ENCODE results near the gene HEXA.

The HEXA gene

GRCh38 chr15:72375501-72375845, 341 bp downstream of the HEXA start:
- no peak for DNase-seq

- no peak for DNase-seq
Observed at GRCh38 chr15:72372361-72372760, 3.5 kb downstream of the HEXA start.

DNA sequence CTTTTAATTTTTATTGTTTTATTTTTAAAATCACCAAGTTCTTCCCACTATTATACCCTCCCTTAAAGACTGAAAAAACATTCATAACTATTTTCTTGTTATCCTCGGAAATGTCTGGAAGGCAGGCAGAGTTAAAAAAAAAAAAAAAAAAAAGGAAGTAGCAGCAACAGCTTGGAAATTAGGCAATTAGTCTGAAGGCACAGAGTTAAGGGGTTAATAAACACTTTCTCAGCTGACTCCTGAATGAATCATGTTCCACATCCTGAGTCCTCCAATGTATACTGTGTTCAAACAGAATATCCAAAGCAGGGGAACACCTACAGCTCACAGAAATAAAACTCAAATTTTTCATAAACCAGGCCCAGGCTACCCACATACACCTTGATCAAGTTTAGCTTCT, 5.8 kb downstream of the HEXA start:
- DNase-seq = no peak

DNA sequence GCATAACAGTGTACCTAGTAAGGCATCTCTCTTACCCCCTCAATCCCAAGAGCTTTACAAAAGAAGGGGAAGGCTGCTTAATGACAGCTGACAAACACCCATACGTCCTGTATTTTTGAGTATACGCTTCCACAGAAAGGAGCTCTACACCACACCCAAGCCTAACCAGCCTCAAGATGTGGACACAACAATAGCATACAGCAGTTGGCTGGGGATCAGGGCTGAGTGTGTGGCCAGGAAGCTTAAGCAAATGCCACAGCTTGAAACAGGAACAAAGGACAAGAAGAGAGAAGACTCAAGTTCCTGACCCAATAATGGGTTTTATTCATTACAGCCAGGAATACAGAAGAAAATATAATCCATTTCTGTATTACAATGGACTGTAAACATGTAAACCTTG, 6.9 kb downstream of the HEXA start:
- no peak for DNase-seq

DNA sequence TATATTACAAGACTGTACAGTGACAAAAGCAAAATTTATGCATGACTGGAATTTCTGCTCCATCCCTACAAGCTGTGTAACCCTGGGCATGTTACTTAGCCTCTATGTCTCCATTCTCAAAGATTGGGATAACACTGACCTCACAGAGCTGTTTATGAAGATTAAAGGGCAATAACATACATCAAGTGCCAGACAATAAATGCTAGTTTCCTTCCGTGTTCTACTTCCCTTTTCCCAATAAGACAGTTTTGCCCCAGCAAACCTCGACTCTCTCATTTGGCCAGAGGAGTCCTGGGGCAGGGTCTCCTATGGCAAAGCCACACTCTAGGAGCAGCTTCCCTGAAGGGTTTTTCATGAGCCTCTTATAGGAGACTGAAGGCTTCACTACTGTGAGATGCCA, 7.5 kb downstream of the HEXA start:
- DNase-seq = no peak

DNA sequence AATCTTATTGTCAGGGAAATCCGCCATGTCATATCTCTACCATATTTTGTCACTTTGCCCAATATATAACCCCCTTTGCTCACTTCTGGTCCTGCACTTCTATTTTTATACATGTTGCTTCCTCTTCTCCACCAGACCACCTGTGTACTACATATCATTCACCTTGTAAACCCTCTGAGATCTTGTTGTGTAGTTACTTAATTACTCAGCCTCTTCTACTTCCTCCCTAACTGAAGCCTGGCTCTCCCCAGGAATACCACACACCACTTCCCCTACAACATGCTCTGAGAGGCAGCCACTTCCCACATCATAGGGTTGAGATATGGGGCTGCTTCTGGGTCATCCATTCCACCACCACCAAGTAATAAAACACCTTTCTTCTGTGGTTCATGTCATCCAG, 10.0 kb downstream of the HEXA start:
- DNase-seq = no peak

DNA sequence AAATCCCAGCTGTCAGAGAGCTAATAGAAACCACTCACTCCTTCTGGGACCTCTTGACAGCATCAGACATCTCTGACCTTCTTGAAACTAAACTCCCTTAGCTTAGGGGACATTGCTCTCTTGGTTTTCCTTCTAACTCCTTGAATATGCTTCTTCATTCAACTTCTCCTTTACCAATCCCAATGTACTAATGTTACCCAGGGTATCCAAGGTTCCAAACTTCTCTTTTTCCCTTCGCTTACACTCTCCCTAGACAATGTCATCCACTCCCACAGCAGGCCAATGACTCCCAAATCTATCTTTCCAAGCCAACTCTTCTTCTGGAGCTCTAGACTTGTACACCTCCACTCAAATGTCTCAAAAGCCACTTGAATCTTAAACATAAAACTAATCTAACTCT, 14.6 kb downstream of the HEXA start:
- no peak for DNase-seq

GRCh38 chr15:72358650-72359171, 17.1 kb downstream of the HEXA start:
- DNase-seq = peak; percentile 25

GRCh38 chr15:72358121-72358520, 17.7 kb downstream of the HEXA start:
- DNase-seq = no peak

DNA sequence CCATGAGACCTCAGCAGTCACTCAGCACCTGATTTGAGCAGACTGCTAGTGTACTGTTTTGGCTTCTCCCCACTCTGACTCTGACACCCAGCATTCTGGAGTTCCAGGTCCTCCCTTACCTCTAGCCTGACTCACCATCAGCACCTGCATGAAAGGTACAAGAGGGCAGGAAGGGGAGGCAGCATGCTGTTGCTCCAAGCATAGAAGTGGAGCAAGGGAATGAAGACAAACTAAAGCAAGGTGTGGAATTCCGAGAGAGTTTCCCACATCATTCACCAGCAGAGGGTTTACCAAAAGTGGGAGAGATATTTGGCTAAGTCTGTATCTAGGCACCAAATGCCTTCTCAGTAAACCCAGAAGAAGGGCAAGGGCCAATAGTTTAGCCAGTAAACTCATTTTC, 21.3 kb downstream of the HEXA start:
- DNase-seq = no peak

DNA sequence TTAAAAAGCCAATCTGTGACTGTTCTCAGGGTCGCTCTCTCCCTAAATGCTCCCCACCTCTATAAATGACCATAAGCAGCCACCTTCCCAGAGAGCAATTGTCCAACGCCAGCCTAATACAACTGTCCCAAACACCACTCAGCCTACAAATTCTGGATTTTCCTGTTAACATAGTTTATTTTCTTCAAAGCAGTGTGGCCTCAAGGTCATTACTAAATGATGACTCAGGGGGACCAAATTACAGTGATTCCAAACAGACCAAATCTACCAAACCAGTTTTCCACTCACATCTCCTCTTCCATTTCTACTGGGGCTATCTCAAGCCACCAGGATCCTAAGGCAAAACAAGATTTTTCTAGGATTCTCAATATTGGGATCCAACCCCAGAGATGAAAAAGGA, 22.5 kb downstream of the HEXA start:
- no peak for DNase-seq

DNA sequence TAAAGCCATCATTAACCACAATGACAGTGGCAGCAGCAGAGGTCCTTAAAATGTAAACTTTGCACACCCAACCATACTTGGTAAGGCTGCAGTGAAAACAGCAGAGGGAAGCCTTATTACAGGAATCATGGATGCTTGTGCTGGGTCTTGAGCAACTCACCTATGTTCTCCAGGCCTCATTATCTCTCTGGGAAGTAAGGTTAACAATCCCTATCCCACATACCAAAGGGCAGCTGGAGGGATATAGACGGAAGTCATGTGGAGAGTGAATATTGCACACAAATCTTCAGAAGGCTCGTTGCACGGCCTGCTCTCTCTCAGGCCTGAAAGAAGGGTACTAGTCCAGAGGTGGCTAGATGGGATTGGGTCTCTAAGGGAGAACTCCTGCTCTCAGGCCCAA, 30.0 kb downstream of the HEXA start:
- DNase-seq = no peak

- no peak for DNase-seq
Observed at GRCh38 chr15:72345280-72345679, 30.5 kb downstream of the HEXA start.

DNA sequence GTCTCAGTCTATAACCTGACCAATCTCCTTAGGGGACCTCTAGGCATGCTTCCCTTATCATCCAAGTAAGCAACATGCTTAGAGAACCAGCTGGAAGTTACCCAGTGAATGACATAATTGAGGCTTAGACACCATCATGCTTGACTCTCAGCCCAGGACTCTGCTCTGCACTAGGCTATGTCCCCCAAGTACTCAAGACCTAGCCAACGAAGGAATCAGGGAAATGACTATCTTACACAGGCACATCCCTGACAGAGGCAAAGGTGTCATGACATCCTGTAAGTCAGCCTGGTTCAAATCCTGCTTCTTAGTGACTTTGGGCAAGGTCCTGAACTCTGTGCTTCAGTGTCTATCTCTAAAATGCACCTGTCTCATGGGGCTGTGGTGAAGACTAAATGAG, 31.2 kb downstream of the HEXA start:
- no peak for DNase-seq

- DNase-seq = no peak
Observed at GRCh38 chr15:72342385-72342784, 33.4 kb downstream of the HEXA start.

GRCh38 chr15:72341361-72341760, 34.5 kb downstream of the HEXA start:
- peak; percentile 5 for DNase-seq

DNA sequence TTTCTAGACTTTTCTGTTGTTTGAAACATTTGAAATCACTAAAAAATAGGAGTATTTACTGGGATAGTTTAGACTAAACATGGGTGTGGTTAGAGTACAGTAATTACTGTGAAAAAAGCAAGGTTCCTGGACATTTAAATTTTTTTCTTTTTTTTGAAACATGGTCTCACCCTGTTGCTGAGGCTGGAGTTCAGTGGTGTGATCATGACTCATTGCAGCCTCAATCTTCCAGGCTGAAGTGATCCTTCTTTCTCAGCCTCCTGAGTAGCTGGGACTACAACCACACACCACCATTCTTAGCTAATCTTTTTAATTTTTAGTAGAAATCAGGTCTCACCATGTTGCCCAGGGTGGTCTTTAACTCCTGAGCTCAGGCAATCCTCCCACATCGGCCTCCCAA, 35.4 kb downstream of the HEXA start:
- no peak for DNase-seq

GRCh38 chr15:72339777-72340177, 36.0 kb downstream of the HEXA start:
- DNase-seq = peak; percentile 96

DNA sequence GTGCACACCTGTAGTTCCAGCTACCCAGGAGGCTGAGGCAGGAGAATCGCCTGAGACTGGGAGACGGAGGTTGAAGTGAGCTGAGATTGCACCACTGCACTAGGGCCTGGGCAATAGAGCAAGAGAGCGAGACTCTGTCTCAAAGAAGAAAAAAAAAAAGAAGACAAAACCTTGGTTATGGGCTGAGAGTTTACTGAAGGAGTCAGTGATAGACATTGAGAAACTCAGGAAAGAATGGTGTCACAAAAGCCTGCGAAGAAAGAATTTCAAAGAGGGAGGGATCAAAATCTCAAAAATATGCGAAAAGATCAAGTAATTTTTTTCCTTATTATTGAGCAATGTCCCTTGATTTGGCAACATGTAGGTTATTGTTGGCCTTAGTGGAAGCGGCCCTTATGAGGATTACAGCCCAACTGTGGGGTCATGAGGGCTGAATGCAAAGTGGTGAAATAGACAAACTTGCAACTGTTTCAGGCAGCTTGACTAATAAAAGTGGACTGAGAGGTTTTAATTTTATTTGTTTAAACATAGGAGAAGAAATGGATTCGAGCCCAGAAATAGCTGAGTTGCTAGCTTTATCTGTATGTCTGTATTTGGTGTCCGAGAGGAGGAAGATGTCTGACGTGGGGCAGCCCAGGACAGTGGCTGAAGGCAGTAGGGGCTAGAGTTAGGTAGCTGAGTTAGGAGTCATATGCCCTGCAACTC, 37.0 kb downstream of the HEXA start:
- peak; percentile 66 for DNase-seq

- DNase-seq = no peak
Observed at GRCh38 chr15:72338148-72338547, 37.7 kb downstream of the HEXA start.

GRCh38 chr15:72334842-72335241, 41.0 kb downstream of the HEXA start:
- DNase-seq = no peak

DNA sequence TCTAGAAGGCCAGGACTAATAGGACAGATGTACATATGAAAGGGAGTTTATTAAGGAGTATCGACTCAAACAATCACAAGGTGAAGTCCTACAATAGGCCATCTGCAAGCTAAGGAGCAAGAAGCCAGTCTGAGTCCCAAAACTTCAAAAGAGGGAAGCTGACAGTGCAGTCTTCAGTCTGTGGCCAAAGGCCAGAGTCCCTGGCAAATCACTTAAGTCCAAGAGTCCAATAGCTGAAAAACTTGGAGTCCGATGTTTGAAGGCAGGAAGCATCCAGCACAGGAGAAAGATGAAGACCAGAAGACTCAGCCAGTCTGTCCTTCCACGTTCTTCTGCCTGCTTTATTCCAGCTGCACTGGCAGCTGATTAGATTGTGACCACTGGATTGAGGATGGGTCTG, 44.8 kb downstream of the HEXA start:
- no peak for DNase-seq

DNA sequence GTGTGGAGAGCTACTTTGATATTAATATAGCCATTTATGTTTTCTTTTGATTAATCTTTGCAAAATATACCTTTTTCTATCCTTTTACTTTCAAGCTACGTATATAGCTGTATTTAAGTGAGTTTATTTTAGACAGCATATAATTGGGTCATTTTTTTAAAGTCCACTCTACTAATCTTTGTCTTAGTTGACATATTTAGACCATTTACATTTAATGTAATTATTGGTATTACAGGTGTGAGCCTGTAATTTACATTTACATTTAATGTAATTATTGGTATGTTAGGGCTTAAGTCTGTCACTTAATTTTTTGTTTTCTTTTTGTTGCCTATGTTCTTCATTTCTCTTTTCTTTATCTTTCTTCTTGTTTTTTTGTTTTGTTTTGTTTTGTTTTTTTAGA, 52.1 kb downstream of the HEXA start:
- no peak for DNase-seq

DNA sequence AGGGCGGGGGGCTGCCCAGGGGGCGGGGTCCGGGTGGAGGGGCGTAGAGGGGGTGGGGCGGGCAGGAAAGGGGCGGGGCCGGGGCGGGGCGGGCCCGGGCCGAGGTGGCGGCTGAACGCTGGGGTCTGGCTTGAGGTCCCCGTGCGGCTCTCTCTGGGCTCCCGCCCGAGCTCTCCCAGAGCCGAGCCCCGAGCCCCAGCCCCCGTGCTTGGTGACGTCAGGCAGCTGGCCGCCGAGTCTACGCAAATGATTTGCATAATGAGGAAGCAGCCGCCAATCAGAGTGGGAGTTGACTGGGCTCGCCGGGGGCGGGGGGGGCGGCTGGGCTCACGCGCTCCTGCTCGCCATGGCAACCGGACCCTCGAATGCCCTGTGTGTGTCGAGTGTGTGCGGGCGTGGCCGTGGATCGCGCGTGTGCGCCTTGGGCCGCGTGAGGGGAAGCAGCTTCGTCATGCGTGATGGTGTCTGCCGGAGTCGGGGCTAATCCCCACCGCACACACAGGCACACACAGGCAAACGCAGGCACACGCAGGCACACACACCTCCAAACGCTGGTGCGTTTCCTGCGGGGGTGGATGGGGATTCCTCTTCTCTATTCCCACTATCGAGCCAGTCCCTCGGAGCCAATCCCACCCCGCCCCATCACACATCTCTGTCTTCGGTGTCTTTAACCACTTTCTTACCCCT, 55.7 kb downstream of the HEXA start, which contains the start of gene CELF6:
CELF6 (minus strand) TSS at position 173 of the 687 bp plus-strand sequence. CDS start 283 bp downstream, outside the sequence.
- peak; percentile 71 for DNase-seq

Measured in fibroblast of skin of abdomen (primary cell).